ENCODE measurements around the gene DPH1.

The DPH1 gene

GRCh38 chr17:2035541-2036488 is 5.9 kb downstream of the DPH1 start:
- no peak for TF ChIP-seq CTCF (IDR thresholded peaks at IDR 0.05)

GRCh38 chr17:2037155-2037554 is 7.2 kb downstream of the DPH1 start:
- TF ChIP-seq CTCF (IDR thresholded peaks at IDR 0.05), result no peak

GRCh38 chr17:2040219-2040827 is 10.4 kb downstream of the DPH1 start:
- no peak for TF ChIP-seq CTCF (IDR thresholded peaks at IDR 0.05)

DNA sequence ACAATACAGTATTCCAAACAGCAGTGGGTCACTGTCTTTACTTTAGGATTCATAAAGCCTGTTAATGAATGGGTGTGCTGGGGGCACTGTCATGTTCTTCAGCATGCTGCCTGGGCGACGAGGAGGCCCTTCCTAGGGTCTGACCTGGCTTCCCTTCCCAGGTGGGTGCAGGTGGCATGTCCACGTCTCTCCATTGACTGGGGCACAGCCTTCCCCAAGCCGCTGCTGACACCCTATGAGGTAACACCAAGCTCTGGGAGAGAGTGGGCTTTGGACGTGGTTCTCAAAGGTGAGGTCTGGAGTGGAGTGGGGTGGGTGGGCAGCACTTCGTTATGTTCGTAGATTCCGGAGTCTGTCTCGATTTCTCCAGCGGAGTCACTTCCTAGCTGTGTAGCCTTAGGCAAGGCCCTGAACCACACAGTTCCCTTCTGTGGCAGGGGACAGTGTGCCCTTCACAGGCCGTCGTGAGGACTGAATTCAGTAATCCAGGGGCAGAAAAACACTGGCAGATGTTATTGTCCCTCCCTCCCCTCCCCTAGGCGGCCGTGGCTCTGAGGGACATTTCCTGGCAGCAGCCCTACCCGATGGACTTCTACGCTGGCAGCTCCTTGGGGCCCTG is 11.1 kb downstream of the DPH1 start:
- no peak for TF ChIP-seq CTCF (IDR thresholded peaks at IDR 0.05)

- peak; percentile 37 for TF ChIP-seq CTCF (IDR thresholded peaks at IDR 0.05)
Observed at GRCh38 chr17:2041561-2042389, 11.8 kb downstream of the DPH1 start, which contains the start of gene OVCA2. OVCA2 (plus strand) TSS chr17:2042022; CDS start chr17:2042048, 26 bp downstream.

DNA sequence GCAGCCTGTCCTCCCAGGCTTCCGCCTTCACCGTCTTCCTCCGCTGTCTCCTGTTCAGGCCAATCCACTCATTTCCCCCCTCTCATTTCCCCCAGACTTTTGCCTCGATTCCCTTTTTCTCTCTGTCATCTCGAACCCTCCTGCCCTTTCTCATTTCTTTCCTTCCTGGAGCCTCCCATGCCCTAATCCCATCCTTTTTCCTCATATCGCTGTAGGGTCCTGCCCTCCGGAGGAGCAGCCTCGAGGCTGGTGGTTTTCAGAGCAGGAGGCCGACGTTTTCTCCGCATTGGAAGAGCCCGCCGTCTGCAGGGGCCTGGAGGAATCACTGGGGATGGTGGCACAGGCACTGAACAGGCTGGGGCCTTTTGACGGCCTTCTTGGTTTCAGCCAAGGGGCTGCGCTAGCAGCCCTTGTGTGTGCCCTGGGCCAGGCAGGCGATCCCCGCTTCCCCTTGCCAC is 12.5 kb downstream of the DPH1 start:
- no peak for TF ChIP-seq CTCF (IDR thresholded peaks at IDR 0.05)

GRCh38 chr17:2042933-2043332 is 13.0 kb downstream of the DPH1 start:
- TF ChIP-seq CTCF (IDR thresholded peaks at IDR 0.05), result no peak
